GM18511 (cell line): ENCODE results near the gene UPF3A.
A peak's percentile ranks its signal among the peaks of the same experiment; 100 is the strongest.
"Not testable (repeated sequence)": the region's sequence is repeated elsewhere in the genome, so short reads cannot be mapped to it uniquely, and the experiment has no call there.

Source experiments
- ATAC-seq: cut with Tn5 transposase; IDR thresholded peaks from one replicate; pipeline ENCODE4 v1.9.1; 2021; ENCODE audit warnings: mild to moderate bottlenecking, moderate library complexity; ENCODE audit not compliant: unreplicated experiment

The UPF3A gene

DNA sequence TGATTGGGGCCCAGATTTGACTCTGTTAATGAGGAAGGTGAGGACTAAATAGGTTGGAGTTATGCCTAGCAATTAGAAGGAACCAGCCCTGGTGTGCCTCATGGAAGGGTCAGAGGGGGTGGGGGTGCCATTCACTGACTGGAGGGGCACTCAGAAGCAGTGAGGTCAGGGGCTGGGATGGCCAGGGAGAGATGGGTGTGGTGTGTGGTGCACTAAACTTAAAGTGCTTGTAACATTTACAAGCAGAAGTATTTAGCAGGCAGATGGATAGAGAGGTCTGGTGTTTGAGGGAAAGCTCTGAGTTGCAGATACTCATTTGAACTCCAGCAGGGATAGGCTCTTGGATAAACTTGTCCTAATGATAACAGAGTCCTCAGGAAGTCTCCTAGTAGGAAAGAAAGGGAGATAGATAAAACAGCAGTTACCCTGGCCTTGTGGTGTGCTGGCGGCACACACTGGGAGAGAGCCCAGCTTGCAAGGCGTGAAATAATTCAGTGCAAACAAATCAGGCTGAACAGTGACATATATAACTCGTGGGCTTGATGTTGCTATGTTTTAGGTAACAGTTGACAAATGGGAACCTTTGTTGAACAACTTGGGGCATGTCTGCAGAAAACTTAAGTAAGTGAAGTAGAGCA, 20.0 kb upstream of the UPF3A start:
- ATAC-seq, result no peak

GRCh38 chr13:114263578-114263977, 17.8 kb upstream of the UPF3A start:
- no peak for ATAC-seq

- ATAC-seq, result not testable (repeated sequence)
Measured at GRCh38 chr13:114264313-114264712, 17.1 kb upstream of the UPF3A start.

DNA sequence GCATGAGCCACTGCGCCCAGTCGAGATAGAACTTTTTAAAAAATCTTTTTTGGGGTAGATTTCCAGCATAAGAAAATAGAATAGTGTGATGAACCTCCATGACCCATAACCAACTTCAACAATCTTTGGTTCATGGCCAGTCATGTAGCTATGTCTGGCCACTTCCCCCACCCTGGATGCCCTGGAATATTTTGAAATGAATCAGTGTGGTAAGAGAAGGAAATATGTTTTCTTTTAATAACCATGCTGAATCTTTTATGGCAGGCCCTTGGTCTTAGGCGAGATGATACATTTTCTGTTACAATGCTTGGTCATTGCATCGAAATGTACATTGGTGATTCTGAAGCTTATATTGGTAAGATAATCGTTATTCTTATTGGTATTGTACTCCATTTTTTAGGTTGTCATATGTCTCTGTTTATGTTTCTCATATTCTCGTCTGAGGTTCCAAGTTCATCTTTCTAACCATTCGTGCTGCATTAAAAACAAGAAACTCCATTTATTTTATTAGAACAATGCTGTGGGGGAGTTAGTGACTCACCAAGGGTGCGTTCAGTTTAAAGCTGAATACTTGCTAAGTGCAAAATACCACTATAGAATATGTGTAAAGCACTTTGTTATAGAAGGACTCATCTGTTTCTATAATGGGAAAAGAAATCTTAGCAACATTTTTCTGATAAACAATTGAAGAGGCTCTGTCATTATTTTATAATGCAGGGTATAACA, 16.4 kb upstream of the UPF3A start:
- ATAC-seq, result no peak

GRCh38 chr13:114266241-114266640, 15.2 kb upstream of the UPF3A start:
- ATAC-seq, result no peak

DNA sequence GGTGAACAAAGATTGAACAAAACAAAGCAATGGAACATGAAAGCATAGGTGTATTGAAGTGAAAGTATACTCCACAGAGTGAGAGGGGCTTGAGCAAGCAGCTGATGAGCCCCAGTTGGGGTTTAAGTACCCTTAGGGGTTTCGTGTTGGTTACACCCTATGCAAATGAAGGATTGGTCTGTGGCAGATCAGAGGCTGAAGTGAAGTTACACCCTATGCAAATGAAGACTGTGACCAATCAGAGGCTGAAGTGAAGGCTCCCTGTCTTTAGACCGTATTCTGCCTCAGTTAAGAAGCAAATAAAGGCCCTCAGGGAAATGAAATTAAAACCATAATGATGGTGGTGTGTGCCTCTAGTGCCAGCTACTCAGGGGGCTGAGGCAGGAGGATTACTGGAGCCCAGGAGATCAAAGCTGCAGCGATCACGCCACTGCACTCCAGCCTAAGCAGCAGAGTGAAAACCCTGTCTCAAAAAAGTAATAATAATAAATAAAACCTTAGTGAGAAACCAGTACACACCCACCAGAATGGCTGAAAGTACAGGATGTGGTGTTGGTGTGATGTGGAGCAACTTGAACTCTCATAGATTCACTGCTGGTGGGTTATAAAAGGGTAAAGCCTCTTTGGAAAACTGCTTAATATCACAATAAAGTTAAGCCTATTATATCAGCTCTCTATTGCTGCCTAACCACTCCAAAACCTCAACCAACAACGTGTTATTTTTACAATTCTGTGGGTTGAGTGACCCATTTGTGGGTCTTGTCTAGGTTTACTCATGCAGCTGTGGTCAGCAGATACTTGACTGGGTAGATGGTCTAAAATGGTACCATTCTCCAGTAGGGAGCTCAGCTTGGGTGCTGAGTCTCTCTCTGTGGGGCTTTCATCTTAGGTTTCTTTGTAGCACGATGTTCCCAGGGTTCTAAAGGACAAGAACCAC, 12.8 kb upstream of the UPF3A start:
- ATAC-seq, result no peak

DNA sequence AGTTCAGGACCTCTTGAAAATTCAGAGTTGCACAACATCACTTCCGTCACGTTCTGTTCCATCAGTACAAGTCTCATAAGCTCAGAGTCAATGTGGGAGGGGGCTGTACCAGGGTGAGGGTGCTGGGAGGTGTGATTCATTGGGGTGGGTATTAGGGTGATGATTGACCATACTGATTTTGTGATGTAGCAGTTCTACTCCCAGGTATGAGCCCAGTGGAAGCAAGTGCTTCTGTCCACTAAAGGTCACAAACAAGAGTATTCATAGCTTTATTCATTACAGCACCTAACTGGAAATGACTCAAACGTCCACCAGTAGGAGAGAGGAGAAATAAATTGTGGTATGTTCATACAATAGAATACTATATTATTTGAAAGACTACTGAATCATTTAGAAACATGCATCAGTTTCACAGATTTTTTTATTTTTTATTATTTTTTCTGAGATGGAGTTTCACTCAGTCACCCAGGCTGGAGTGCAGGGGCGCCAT, 12.1 kb upstream of the UPF3A start:
- ATAC-seq, result no peak

- no peak for ATAC-seq
Measured at GRCh38 chr13:114272977-114273376, 8.4 kb upstream of the UPF3A start.

DNA sequence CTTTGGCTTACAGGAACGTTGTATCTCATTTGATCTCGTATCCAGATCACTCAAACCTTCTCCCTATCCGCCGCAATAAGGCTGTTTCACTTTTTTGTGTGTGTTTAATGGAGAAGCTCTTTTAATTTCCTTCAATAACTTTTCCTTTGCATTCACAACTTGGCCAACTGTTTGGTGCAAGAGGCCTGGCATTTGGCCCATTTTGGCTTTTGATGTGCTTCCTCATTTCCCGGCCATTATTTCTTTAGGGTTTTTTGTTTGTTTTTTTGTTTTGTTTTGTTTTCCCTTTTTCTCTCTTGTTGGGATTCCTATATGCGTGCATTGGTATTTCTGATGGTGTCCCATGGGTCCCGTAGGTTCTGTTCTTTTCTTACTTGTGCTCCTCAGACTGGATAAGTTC, 6.1 kb upstream of the UPF3A start:
- no peak for ATAC-seq

DNA sequence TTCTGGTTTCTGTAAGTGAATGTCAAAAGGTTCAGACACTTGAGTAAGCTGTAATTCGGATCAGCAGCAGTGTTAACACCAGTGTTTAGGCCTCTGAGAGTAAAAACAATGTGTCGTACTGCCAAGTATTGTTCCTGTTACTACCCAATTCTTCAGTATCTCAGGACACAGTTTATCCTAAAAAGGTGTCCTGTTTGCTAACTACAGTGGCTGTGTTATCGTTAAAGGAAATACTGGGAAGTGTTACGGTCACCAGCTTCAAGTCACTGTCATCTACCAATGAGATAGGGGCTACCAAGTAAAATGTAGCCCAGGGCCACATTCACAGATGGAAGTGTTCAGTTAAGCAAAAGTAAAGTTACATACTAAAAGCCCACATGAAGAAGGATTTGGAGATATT, 2.3 kb upstream of the UPF3A start:
- no peak for ATAC-seq

GRCh38 chr13:114279758-114280355, 1.5 kb upstream of the UPF3A start:
- no peak for ATAC-seq

GRCh38 chr13:114282041-114282670, 755 bp downstream of the UPF3A start:
- peak; percentile 57 for ATAC-seq

DNA sequence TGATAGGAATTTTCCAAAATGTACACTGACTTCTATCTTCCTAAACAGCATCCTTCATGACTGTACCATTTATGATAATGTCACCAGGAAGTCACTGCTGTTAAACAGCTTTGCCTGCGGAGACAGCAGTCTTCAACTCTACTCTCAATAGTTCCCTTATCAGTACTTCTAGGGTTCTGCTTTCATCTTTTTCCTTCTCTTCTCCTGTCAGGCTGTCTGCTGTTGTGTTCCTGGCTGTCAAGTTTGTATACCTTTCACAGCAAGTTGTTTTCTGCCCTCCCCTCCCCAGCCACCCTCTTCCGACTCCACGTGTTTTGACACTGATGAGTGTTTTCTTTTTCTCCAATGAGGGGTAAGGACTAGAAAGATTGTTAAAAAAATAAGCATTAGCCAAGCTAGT, 2.2 kb downstream of the UPF3A start:
- no peak for ATAC-seq

DNA sequence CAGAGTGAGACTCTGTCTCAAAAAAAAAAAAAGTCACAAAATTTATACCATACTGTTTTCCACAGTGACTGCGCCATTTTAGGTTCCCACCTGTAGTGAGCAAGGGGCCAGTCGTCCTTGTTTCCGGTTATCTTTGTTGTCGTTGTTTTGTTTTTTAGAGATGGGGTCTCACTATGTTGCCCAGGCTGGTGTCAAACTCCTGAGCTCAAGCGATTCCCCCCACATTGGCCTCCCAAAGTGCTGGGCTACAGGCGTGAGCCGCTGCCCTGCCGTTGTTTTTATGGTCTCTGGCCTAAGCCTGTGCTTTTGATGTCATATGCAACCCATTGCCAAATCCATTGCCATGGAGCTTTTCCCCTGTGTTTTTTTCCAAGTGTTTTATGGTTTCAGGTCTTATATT, 3.3 kb downstream of the UPF3A start:
- ATAC-seq, result no peak

DNA sequence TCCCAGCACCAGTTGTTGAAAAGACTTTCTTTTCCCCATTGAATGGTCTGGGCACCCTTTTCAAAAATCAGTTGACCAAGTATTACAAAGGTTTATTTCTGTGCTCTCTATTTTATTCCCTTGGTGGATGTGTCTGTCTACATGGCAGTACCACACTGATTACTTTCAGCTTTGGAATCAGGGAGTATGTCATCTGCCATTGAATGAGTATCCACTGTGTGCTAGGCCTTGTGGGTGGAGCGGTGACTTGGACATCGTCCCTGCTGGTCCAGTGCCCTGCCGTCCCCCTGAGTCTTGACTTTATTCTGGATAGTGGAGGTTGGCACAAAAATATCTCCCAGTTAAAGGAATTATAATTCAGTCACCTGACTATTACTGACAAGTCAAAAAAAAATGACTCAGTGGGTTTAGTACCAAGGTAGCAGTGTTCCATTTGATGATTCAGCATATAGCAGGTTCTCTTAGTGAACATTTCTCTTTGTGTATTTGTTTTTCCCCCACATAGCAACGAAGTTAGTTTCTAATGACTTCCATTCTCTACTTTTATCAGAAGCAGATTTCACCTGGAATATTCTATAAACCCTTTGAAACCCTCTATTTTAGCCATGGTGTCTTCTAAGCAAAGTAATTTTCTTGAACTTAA, 3.9 kb downstream of the UPF3A start:
- no peak for ATAC-seq

GRCh38 chr13:114286808-114287207, 5.4 kb downstream of the UPF3A start:
- no peak for ATAC-seq

GRCh38 chr13:114288157-114288591, 6.8 kb downstream of the UPF3A start:
- ATAC-seq, result no peak

DNA sequence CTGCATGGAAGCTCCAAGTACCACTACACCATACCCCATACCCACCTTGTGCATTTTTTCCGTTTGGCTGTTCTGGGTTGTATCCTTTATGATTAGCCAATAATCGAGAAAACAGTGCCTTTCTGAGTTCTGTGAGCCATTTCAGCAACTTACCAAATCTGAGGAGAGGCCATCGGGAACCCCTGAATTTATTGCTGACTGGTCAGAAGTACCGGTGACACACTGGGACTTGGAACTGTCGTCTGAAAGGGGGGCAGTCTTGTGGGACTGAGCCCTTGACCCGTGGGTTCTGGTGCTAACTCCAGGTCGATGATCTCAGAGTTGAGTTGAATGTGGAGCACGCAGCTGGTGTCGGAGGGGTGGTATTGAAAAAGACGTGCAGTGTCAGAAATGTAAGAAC, 15.0 kb downstream of the UPF3A start:
- ATAC-seq, result no peak

DNA sequence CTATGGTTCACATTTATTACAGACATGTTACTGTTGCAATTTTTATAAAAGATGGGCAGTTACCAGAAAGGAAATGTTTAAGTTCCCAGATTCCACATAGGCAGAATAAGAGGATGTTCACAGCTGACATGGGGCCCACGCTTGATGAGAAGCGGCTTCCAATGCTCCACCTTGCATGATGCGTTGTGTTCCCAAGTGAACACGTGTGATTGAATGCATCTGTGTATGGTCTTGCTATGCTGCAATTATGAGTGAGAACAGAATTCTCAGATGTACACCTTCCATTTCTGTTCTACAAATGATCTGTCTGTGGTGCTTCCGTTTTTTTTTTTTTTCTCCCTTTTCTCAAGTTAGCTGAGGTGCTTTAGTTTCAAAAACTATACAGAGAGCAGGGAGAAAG, 15.5 kb downstream of the UPF3A start:
- no peak for ATAC-seq

GRCh38 chr13:114298866-114299265, 17.5 kb downstream of the UPF3A start:
- ATAC-seq, result no peak
